RCC 7860 (cell line): ENCODE results near the gene SPDYE3.
"Not testable (repeated sequence)": the region's sequence is repeated elsewhere in the genome, so short reads cannot be mapped to it uniquely, and the experiment has no call there.

Source experiments
- DNase-seq: peaks from one replicate; pipeline ENCODE4 v3.0.0-alpha.2; 2015; ENCODE audit warnings: low spot score
- FAIRE-seq: peaks from 2 replicates; lab custom pipeline; 2012; peaks lifted over from hg19 to GRCh38; lab: Jason Lieb, UNC

Gene SPDYE3, protein sequence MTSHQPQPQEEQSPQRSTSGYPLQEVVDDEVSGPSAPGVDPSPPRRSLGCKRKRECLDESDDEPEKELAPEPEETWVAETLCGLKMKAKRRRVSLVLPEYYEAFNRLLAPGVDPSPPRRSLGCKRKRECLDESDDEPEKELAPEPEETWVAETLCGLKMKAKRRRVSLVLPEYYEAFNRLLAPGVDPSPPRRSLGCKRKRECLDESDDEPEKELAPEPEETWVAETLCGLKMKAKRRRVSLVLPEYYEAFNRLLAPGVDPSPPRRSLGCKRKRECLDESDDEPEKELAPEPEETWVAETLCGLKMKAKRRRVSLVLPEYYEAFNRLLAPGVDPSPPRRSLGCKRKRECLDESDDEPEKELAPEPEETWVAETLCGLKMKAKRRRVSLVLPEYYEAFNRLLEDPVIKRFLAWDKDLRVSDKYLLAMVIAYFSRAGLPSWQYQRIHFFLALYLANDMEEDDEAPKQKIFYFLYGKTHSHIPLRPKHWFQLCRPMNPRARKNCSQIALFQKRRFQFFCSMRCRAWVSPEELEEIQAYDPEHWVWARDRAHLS

DNA sequence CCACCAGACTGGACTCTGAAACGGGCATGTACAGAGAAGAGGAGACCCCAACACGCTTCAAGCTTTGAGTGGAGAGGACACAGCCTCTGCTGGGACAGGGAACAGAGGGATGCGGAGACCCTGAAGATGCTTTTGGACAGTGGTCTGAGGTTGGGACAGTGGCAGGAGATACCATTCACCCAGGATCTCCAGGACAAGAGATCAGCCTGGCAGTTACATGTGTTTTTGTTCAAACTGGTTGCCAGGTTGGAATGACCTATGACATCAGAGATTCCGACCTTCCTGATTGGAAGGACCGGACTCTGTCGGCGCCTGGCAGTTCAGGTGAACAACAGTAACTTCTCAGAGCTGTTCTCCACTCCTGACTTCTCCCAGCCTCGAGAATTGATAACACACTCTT is at the start of gene SPDYE3:
TSS of gene SPDYE3 (plus strand) at position 301 of the 400 bp plus-strand sequence. CDS start 184 bp downstream, outside the sequence.
- DNase-seq, FAIRE-seq: not testable (repeated sequence)

DNA sequence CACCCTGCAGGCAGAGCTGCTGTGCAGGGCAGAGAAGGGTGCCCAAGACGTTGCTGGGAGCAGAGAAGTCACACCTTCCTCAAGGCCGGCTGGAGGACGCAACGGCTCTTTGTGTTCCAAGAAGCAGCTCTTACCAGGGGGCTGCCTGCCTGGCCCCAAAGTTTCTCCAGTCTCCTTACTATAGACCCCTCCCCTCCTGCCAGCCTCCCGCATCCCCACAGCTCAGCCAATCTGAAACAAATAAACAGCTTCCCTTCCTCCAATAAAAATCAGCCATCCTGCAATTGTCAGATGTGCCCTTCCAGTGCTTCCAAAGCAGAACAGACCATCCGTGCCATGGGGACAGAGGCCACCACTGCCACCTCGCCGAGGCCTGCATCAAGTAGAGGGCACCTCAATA is 47.5 kb upstream of the SPDYE3 start:
- FAIRE-seq, DNase-seq: not testable (repeated sequence)

DNA sequence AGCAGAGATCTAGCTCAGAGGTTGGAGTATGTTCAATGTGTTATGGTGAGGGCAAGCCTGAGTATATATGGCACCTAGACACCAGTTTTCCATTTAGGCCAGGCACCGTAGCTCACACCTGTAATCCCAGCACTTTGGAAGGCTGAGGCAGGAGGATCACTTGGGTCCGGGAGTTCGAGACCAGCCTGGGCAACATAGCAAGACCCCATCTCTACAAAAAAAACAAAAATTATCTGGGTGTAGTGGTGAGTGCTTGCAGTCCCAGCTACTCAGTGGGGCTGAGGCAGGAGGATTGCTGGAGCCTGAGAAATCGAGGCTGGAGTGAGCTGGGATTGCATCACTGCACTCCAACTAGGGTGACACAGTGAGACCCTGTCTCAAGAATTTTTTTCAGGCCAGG is 44.6 kb upstream of the SPDYE3 start:
- not testable (repeated sequence) for DNase-seq, FAIRE-seq

DNA sequence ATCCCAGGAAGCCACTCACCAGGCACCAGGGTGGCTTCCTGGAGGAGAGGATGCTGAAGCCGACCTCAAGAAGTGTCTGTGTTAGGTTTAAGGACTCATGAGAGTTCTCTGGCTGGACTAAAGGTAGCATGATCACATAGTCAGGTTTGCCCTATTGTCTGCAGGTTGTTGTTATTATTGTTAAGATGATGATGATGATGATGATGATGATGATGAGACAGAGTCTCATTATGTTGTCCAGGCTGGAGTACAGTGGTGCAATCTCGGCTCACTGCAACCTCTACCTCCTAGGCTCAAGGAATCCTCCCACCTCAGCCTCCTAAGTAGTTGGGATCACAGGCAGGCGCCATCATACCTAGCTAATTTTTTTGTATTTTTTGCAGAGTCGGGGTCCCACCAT is 43.3 kb upstream of the SPDYE3 start:
- FAIRE-seq, DNase-seq: not testable (repeated sequence)

DNA sequence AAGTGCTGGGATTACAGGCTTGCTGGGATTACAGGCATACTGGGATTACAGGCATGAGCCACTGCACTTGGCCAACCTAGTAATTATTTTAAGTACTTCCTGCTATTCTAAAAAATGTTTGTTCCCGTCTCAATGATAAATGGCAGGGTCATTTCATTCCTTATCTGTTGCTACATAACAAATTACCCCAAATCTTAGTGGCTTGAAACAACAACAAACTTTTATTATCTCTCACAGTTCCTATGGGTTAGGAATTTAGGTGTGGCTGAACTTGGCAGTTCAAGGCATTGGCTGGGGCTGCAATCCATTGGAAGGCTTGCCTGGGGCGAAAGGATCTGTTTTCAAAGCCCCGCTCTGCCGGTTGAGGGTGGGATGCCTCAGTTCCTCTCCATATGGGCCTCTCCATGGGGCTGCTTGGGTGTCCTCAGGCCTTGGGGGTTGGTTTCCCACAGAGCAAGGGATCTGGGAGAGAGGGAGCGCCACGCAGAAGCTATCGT is 42.8 kb upstream of the SPDYE3 start:
- DNase-seq, FAIRE-seq: not testable (repeated sequence)

DNA sequence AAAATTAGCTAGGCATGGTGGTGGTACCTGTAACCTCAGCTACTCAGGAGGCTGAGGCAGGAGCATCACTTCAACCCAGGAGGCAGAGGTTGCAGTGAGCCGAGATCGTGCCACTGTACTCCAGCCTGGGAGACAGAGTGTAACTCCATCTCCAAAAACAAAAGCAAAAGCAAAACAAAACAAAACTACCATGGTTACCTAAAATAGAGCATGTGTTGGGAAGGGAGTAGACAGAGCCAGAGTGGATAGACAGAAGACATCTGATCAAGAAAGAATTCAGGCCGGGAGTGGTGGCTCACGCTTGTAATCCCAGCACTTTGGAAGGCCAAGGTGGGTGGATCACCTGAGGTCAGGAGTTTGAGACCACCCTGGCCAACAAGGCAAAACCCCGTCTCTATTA is 41.7 kb upstream of the SPDYE3 start:
- DNase-seq, FAIRE-seq: not testable (repeated sequence)

DNA sequence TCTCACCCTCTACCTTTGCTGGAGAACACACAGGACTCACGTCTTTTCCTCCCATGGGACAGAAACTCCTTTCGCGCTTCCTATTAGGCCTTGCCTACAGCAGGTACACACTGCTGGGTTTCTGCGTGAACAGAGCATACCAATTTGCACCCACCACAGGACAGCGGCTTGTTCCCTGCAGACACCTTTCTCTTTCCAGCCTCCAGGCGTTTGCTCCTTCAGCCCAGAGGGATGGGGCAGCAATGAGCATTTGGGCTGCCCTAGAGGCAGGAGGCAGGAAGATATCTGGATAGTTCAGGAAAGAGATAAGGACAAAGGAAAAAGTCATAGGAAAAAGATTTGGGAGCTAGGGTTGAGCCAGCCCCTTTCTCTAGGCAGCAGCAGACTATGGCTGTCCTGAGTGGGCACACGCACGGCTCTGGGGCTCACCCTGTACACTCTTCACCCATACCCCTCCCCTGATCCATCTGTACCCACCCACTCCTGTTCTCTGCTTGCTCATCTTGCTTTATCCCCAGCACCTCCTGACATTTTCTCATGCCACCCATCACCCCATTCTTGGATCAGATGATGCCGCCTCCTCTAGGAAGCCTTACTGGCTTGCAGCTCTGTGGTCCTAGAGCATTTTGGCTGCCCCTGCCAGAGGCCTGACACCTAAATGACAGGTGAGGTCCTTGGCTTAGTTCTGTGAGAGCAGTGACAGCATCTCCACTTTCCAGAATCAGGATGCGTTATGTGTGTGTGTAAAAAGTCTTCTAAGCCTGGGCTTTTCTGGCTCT is 40.7 kb upstream of the SPDYE3 start:
- FAIRE-seq = no peak

DNA sequence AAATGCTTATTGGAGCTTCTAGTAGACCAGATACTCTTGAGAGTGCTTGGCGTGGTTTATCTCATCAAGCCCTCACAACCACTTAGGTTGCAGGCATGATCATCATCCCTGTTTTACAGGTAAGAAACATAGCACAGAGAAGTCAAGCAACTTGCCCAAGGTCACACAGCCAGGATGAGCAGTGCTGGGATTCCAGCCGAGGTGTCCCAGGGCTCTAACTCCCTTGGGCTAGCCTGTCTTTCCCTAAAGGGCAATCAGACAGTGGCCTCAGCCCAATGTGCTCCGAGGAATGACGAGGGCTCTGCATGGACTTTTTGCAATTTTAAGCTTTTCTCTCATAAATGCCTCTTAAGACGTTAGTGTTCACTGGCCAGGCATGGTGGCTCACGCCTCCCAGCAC is 39.9 kb upstream of the SPDYE3 start:
- FAIRE-seq = no peak
- DNase-seq = no peak

More for the DNA sequence above, 40.7 kb upstream of the SPDYE3 start:
- DNase-seq = no peak

DNA sequence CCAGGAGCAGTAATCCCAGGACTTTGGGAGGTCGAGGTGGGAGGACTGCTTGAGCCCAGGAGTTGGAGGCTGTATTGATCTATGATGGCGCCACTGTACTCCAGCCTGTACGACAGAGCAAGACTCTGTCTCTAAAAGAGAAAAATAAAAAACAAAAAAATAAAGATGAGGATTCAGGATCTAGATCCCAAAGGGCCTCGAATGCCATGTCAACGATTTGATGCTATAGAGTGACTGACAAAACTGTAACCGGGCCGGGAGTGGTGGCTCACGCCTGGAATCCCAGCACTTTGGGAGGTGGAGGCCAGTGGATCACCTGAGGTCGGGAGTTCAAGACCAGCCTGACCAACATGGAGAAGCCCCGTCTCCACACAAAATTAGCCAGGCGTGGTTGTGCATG is 38.6 kb upstream of the SPDYE3 start:
- not testable (repeated sequence) for DNase-seq, FAIRE-seq

DNA sequence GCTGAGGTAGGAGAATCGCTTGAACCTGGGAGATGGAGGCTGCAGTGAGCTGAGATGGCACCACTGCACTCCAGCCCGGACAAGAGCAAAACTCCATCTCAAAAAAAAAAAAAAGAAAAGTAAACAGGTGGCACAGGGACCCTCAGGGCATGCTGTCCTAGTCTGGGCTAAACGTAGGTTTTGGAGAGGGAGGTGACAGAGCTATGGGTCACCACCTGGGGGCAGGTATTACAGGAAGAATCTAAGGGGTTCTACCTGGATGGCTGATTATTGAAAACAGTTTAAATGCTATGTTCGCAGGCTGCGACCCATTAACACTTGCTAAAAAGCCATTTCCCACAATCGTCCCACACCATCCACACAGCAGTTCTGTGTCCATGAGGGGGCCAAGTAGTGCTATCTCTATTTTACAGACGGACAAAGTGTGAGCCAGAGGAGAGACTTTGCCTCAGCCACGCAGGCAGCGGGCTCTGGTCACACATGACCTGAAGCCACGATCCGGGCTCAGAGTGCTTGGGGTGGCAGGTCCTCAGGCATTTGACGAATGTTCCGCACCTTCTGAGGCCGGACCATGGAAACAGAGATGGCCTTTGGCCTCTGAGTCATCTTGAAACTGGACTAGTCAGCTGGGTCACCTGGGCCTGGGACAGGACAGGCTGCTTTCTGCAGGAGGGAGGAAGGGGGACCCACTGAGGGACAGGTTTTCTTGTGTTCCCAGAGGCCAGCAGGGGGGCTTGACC is 38.0 kb upstream of the SPDYE3 start:
- FAIRE-seq (peak; percentile 48), DNase-seq (peak; percentile 79)

DNA sequence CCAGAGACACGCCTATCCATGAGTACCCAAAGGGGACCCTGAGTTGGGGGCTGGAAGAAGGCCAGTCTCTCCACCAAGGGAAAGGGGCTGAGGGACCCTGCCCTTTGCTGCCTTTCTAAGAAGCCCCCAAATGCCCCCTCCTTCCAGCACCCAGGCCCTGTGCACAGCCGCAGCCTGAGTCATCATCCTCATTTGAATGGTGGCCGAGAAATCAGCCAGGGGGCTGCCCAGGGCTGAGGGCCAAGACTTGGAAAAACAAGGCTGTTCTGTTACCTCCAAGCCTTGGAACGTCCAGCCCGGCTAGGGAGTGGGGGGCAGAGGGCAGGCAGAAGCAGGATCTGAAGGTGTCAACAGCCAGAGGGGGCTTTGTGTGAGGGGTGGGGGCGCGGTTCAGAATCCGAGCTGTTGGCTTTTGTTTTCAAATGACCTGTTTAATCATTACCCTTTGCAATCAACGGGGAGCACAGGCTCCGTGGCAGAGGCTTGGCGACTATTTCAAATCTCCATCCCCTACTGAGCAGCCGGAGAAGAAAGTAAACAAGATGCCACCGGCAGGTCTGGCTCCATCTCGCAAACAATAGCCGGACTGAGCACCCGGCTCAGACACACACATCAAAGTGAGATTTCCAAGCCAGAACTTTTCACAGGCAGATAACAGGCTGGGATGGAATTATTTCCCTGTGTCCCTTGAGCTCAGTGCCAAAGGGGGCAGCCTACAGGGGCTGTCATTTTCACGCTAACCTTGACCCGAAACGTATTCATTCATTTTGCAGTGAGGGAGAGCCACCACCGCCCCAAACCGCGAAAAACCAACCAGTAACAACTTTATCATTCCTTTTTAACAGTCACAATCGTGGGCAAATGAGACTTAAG is 37.2 kb upstream of the SPDYE3 start:
- FAIRE-seq = not testable (repeated sequence)
- DNase-seq = peak; percentile 20

DNA sequence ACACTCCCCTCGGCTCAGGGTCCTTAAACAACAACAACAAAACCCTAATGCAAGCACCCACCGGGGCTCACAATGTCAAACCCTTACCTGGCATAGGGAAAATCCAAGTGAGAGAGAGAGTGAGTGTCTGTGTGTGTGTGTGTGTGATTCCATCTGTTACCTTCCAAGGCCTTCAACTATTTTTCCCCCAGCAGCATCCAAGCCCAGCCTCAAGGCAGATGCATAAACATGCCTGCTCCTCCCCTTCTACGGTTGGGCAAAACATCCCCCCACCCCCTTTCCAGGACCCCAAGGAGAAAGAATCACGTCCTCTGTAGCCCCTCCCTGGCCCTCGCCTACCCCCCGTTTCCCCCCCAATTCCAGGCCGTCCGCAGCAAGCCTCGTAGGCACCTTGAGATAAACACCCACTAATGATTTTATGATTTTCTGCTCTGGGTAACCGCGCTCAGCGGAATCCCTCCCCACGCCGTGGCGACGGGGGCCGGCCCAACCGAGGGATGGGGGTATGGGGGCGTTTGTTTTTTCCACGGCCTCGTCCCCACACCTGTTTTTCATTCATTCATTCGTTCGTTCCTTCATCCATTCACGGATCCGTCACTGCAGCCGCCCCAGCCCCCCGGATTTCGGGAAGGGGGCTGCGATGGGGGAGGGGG is 36.4 kb upstream of the SPDYE3 start:
- not testable (repeated sequence) for DNase-seq, FAIRE-seq

DNA sequence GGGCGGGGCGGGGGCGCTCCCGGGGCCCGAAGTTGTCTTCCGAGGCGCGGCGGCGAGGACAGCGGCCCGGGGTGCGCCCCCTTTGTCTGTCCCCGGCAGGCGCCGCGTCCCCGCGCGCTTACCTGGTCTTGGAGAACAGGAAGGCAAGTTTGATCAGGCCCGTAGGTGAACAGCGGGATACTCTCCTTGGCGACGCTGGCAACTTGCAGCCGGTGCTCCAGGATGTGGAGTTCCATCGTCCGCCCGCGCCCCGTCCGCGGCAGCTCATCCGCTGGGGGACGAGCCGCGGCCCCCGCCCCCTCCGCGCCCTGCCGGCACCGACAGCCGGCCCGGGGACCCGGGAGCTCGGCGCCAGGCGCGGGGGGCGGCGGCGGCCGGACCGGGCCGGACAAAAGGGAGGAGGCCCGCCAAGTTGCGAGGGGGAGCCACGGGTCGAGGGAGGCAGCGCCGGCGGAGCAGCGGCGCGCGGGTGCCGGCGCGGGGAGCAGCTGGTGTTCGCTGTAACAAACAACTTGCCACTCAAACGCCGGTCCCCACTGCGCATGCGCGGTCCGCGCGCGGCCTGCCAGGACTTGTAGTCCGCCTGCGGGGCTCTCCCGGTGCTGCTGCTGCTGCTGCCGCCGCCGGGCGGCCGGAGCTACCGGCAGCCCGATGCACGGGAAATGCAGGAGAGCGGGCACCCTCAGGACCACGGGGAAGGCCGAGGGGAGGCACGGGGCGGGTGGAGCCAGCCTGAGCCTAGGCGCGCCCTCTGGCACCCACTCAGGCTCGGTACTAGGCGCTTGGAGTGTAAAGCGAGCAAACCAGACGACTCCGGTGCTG is 35.6 kb upstream of the SPDYE3 start:
- peak; percentile 89 for DNase-seq
- FAIRE-seq = no peak

DNA sequence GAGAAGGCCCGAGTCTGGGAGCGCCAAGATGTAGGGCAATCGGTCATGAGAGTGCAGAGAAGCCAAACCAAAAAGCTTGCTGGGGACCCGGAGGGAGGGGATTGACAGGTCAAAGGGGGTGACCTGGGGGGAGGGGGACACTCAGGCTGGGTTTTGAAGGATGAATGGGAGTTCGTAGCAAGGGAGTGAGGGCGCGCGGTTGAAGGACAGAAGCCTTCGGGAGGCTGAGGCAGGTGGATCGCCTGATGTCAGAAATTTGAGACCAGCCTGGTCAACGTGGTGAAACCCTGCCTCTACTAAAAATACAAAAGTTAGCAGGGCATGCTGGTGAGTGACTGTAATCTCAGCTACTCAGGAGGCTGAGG is 35.0 kb upstream of the SPDYE3 start:
- not testable (repeated sequence) for FAIRE-seq, DNase-seq

DNA sequence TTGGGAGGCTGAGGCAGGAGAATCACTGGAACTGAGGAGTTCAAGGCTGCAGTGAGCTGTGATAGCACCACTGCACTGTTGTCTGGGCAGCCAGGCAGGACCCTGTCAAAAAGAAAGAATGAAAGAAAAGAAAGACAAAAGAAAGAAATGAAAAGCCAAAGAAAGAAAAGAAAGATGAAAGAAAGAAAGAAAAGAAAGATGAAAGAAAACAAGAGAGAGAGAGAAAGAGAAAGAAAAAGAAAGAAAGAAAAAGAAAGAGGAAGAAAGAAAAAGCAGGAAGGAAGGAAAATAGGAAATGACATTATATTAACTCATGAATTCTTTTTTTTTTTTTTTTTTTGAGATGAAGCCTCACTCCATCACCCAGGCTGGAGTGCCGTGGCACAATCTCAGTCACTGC is 32.4 kb upstream of the SPDYE3 start:
- DNase-seq (no peak), FAIRE-seq (no peak)

DNA sequence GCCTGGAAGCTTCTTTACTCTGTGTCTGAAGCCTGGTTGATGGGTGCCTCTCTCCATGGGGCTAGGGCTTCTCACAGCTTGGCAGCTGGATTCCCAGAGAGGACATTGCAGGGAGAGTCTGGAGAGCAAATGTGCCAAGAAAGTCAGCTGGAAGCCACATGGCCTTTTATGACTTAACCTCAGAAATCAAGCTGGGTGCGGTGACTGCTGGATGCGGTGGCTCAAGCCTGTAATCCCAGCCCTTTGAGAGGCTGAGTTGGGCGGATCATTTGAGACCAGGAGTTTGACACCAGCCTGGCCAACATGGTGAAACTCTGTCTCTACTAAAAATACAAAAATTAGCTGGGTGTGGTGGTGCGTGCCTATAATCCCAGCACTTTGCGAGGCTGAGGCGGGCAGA is 31.4 kb upstream of the SPDYE3 start:
- FAIRE-seq, DNase-seq: not testable (repeated sequence)

DNA sequence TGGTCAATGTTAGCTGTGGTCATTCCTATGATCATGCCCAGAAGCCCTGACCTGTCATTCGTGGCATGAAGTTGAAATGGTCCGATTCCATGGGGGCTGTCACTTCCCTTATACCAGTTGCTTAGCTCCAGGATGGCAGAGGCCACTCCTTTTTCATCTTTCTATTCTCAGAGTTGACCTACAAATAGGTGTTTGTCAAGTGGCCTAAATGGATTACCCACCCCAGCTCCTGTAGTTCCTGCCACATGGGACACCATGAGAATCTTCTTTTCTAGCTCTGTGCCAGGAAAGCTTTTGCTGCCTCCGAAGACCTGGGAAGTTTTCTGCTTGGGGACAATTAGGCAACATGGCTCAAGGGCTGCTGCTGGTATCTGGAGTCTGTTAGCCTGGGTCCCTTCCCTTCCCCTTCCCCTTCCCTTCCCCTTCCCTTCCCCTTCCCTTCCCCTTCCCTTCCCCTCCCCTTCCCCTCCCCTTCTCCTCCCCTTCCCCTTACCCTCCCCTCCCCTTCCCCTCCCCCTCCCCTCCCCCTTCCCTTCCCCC is 25.4 kb upstream of the SPDYE3 start:
- FAIRE-seq, DNase-seq: not testable (repeated sequence)

DNA sequence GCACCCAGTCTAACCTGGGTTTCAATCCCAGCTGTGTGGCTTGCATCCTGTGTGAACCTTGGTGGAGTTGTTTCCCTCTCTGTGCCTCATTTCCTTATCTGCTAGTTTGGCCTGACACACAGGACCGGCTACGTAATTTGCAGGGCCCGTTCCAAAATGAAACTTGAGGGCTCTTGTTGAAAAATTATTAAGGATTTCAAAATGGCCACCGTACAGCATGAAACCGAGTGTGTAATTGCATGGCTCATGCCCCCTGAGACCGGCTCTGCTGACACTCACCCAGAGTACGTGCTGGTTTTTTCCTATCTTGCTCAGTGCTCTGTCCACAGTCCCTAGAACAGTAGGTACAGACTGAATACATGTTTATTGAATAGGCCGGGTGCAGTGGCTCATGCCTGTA is 24.4 kb upstream of the SPDYE3 start:
- not testable (repeated sequence) for FAIRE-seq, DNase-seq
